Neural cell (in vitro differentiated cells): ENCODE results near the gene KATNAL2. TPM values are rescaled to one million over a fixed set of nuclear protein-coding genes. Genes with fewer than 3 reads are reported as not detected.

ENCODE experiments used
- H2AFZ ChIP-seq: fragments of 200-600, 300-800 bp; sonication (generic), shearing (Covaris generic); 2 replicates; pipeline ENCODE4 v1.6.0; 2014; ENCODE audit warnings: low read depth, mild to moderate bottlenecking, antibody characterized with exemption, low read length, moderate library complexity
- H3F3A ChIP-seq: fragments of 200-600 bp; shearing (Covaris generic); 2 replicates; pipeline ENCODE4 v1.6.1; 2016; ENCODE audit warnings: mild to moderate bottlenecking, moderate library complexity, mixed read lengths, antibody characterized with exemption, low read length; ENCODE audit not compliant: insufficient read depth, poor library complexity, severe bottlenecking
- H3K27ac ChIP-seq: fragments of 200-600, 300-800 bp; sonication (generic), shearing (Covaris generic); 2 replicates; pipeline ENCODE4 v1.5.1; 2014; ENCODE audit warnings: mild to moderate bottlenecking, low read length, moderate library complexity
- H3K27me3 ChIP-seq: fragments of 300-800, 200-600 bp; sonication (generic), shearing (Covaris generic); 2 replicates; pipeline ENCODE4 v1.6.0; 2014; ENCODE audit warnings: mild to moderate bottlenecking, low read depth, low read length, moderate library complexity; ENCODE audit not compliant: insufficient read depth
- H3K36me3 ChIP-seq: fragments of 300-800, 200-600 bp; sonication (generic), shearing (Covaris generic); 2 replicates; pipeline ENCODE4 v1.5.1; 2014; ENCODE audit warnings: mild to moderate bottlenecking, antibody characterized with exemption, low read length, moderate library complexity; ENCODE audit not compliant: insufficient read depth
- H3K4me2 ChIP-seq: fragments of 300-800, 200-600 bp; sonication (generic), shearing (Covaris generic); 2 replicates; pipeline ENCODE4 v1.6.0; 2014; ENCODE audit warnings: mild to moderate bottlenecking, low read length
- H3K4me3 ChIP-seq: fragments of 300-800, 200-600 bp; sonication (generic), shearing (Covaris generic); 2 replicates; pipeline ENCODE4 v1.5.1; 2014; ENCODE audit warnings: mild to moderate bottlenecking, low read length, moderate library complexity
- H3K79me2 ChIP-seq: fragments of 200-600 bp; shearing (Covaris generic); replicated peaks from 2 replicates; pipeline ENCODE4 v1.6.0; 2014; ENCODE audit warnings: mild to moderate bottlenecking, low read length, moderate library complexity; ENCODE audit not compliant: insufficient read depth
- H3K9ac ChIP-seq: fragments of 300-800, 200-600 bp; sonication (generic), shearing (Covaris generic); 2 replicates; pipeline ENCODE4 v1.6.1; 2016; ENCODE audit warnings: mild to moderate bottlenecking, low read length, mixed read lengths
- H3K9me2 ChIP-seq: fragments of 200-600 bp; shearing (Covaris generic); 2 replicates; pipeline ENCODE4 v1.6.1; 2016; ENCODE audit warnings: mild to moderate bottlenecking, low read length, mixed read lengths; ENCODE audit not compliant: insufficient read depth
- H3K9me3 ChIP-seq: fragments of 200-600, 300-800 bp; sonication (generic), shearing (Covaris generic); 2 replicates; pipeline ENCODE4 v1.6.1; 2016; ENCODE audit warnings: mild to moderate bottlenecking, mixed run types, low read length, moderate library complexity, mixed read lengths
- H4K20me1 ChIP-seq: fragments of 200-600 bp; shearing (Covaris generic); 2 replicates; pipeline ENCODE4 v1.6.1; 2016; ENCODE audit warnings: mild to moderate bottlenecking, mixed run types; ENCODE audit not compliant: insufficient read depth
- CTCF ChIP-seq: fragments of 450-650 bp; IDR thresholded peaks from 2 replicates; pipeline ENCODE4 v1.5.1; 2014; ENCODE audit warnings: antibody characterized with exemption, mild to moderate bottlenecking, moderate library complexity; ENCODE audit not compliant: poor library complexity, severe bottlenecking
- EP300 ChIP-seq: fragments of 450-650 bp; conservative IDR thresholded peaks from 2 replicates; pipeline ENCODE4 v1.6.1; 2014; ENCODE audit warnings: antibody characterized with exemption, mild to moderate bottlenecking, moderate library complexity; ENCODE audit not compliant: poor library complexity, severe bottlenecking
- EZH2 ChIP-seq: fragments of 200-600, 300-800 bp; shearing (Covaris generic), sonication (generic); IDR thresholded peaks from 2 replicates; pipeline ENCODE4 v1.6.1; 2014; ENCODE audit warnings: antibody characterized with exemption, low read length, borderline replicate concordance, mild to moderate bottlenecking; ENCODE audit not compliant: insufficient read depth, poor library complexity, severe bottlenecking
- MXI1 ChIP-seq: fragments of 450-650 bp; conservative IDR thresholded peaks from 2 replicates; pipeline ENCODE4 v1.6.1; 2014; ENCODE audit warnings: antibody characterized with exemption, mild to moderate bottlenecking; ENCODE audit not compliant: poor library complexity, severe bottlenecking
- POLR2AphosphoS5 ChIP-seq: IDR thresholded peaks from 2 replicates; pipeline ENCODE4 v1.6.1; 2012
- RAD21 ChIP-seq: fragments of 450-650 bp; conservative IDR thresholded peaks from 2 replicates; pipeline ENCODE4 v1.6.1; 2014; ENCODE audit warnings: antibody characterized with exemption, mild to moderate bottlenecking, moderate library complexity
- REST ChIP-seq: IDR thresholded peaks from 2 replicates; pipeline ENCODE4 v1.6.1; 2012; ENCODE audit warnings: borderline replicate concordance
- SMC3 ChIP-seq: fragments of 450-650 bp; conservative IDR thresholded peaks from 2 replicates; pipeline ENCODE4 v1.6.1; 2014; ENCODE audit warnings: antibody characterized with exemption, mild to moderate bottlenecking, moderate library complexity; ENCODE audit not compliant: poor library complexity
- TAF1 ChIP-seq: IDR thresholded peaks from 2 replicates; pipeline ENCODE4 v1.6.1; 2012; ENCODE audit warnings: low read depth
- polyA plus RNA-seq: library from polyadenylated mRNA; depleted of rRNA; stranded (reverse); fragments of >200 nt; gene quantifications from 2 replicates; pipeline ENCODE4 v1.2.3, GENCODE V29; 2014

KATNAL2 gene
- polyA plus RNA-seq, 1 donor from 2014 or later, result 1.4 TPM

- Histone ChIP-seq H3K27me3 (no peaks in the 10 kb centered on the region), H3K9ac (no peak within 1 kb of the TSS), H3K9me2 (no peaks in the 10 kb centered on the region), H3K4me3 (no peak within 1 kb of the TSS), H3K79me2 (no peaks in the 10 kb centered on the region), H3K9me3 (no peaks in the 10 kb centered on the region), H3K4me2 (no peak within 1 kb of the TSS), H3F3A (no peaks in the 10 kb centered on the region), H3K36me3 (no peaks in the 10 kb centered on the region), H3K27ac (no peak within 1 kb of the TSS), H2AFZ (no peak within 1 kb of the TSS), H4K20me1 (no peaks in the 10 kb centered on the region)
- TF ChIP-seq MXI1 (no peak), SMC3 (no peak), POLR2AphosphoS5 (no peak), REST (no peak), CTCF (no peak), TAF1 (no peak), RAD21 (no peak), EZH2 (no peak), EP300 (no peak)
Observed at GRCh38 chr18:47035156-47035671, 117.8 kb downstream of the KATNAL2 start, which contains the start of gene ELOA2. ELOA2 (minus strand) TSS chr18:47035621; CDS start chr18:47035264, 357 bp downstream.

GRCh38 chr18:47036298-47036874 lies 119.0 kb downstream of the KATNAL2 start:
- Histone ChIP-seq H3K9ac (no peak overlapping the region), H3K27ac (no peak overlapping the region), H3K4me2 (no peak overlapping the region), H4K20me1 (no peaks in the 10 kb centered on the region), H3K9me2 (no peaks in the 10 kb centered on the region), H3K9me3 (no peaks in the 10 kb centered on the region), H2AFZ (no peak overlapping the region), H3K36me3 (no peaks in the 10 kb centered on the region), H3K27me3 (no peaks in the 10 kb centered on the region), H3K79me2 (no peaks in the 10 kb centered on the region), H3K4me3 (no peak overlapping the region), H3F3A (no peaks in the 10 kb centered on the region)
- TF ChIP-seq TAF1 (no peak), EP300 (no peak), EZH2 (no peak), RAD21 (no peak), REST (no peak), POLR2AphosphoS5 (no peak), CTCF (peak; percentile 31)
